HG03108 (cell line): ENCODE measurements around the gene POMT2.
"Not testable (repeated sequence)": the region's sequence is repeated elsewhere in the genome, so short reads cannot be mapped to it uniquely, and the experiment has no call there.

Experiments
- ATAC-seq: cut with Tn5 transposase; IDR thresholded peaks from one replicate; pipeline ENCODE4 v1.9.1; 2021; ENCODE audit warnings: moderate library complexity; ENCODE audit not compliant: unreplicated experiment

POMT2 gene

GRCh38 chr14:77320238-77320935, at the start of gene POMT2:
TSS of gene POMT2 (minus strand) at chr14:77320883. CDS start at chr14:77320681, 202 bp downstream.
- peak; percentile 64 for ATAC-seq

DNA sequence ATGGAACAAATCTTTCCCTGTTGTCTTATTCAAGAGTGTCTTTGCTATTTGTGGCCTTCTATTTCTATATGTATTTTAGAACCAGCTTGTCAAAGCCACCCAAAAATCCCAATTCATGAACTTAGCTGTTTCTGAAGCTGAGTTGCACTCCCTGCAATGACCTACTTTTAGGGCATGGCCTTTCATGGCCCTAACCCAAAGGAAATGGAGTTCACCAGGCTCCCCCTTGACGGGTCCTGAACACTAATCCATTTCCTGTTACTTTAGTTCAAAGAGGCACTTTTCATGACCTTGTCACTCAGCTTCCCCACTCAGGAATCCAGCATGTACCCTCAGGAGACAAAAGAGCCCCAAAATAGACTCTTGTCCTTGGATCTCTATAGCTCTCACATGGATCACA, 48.6 kb upstream of the POMT2 start:
- ATAC-seq = no peak

DNA sequence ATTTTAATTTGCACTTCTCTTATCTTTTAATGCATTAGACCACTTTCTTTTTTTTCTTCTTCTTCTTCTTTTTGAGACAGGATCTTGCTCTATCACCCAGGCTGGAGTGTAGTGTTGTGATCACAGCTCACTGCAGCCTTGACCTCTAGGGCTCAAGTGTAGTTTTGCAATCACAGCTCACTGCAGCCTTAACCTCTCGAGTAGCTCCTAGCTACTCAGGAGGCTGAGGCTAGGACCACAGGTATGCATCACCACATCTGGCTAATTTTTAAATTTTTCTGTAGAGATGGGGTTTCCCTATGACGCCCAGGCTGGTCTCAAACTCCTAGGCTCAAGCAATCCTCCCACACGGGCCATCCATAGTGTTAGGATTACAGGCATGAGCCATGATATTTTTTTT, 43.5 kb upstream of the POMT2 start:
- ATAC-seq = no peak

DNA sequence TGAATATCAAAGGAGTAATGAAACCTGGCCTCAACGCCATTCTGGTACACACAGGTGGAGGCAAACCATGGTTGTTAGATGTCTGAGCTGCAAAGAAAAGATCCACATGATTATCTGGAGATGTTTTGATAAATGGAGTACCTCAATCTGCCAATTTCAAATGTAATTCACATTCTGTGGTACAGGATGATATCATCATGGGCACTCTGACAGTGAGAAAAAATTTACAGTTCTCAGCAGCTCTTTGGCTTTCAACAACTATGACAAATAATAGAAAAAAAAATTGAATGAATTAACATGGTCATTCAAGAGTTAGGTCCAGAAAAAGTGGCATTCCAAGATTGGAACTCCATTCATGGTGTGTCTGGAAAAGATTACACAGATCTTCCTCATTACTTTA, 38.9 kb upstream of the POMT2 start:
- ATAC-seq = no peak

DNA sequence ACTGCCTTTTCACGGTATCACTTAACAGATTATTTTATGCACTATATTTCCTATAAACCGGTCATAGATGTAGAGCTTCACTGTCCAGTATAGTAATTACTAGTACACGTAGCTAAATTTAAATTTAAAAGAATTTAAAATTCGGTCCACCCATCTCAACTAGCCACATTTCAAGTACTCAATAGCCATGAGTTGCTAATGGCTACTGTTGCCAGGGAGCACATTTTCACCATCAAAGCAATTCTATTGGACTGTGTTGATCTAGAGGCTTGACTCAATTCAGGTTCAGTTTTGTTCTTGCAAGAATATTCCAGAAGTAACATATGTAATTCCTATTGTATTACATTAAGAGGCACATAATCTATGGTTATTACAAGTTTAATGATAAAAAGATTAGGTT, 36.2 kb upstream of the POMT2 start:
- ATAC-seq = no peak

DNA sequence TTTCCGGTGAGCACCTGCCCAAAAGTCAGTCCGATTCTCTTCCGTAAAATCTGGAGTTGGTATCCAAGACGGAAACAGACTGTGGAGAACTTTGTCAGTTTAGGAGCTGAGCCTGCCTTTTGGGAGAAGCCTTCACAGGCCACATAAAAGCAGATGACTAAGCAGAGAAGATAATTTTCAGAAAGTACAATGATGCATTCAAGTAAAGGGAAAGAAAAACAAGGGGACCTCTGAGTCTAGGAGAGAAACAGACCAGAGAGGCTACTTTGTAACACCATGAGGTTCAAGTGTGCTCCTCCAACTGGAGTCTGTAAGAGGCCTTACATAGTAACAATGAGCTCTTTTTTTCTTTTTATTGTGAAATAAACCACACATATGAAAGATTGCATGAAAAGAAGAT, 35.1 kb upstream of the POMT2 start:
- ATAC-seq = no peak

- ATAC-seq = no peak
Measured at GRCh38 chr14:77353469-77354141, 32.9 kb upstream of the POMT2 start.

- ATAC-seq = no peak
Measured at GRCh38 chr14:77347751-77348150, 27.1 kb upstream of the POMT2 start.

DNA sequence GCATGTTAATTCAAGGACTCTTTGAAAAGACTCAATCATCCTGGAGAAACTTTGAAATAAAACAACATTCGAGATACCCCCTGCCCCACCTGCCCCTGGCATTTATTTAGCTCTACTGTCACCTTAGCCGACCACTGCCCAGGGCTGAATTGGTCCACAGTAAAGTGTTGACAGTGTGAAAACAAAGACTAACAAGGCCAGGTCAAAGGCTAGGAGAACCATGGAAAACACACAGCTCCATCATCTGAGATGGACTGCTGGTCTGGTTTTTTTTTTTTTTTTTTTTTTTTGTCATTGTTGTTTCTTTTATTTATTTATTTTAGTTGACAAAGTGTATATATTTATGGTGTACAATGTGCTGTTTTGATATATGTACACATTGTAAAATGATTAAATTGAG, 25.8 kb upstream of the POMT2 start:
- no peak for ATAC-seq

DNA sequence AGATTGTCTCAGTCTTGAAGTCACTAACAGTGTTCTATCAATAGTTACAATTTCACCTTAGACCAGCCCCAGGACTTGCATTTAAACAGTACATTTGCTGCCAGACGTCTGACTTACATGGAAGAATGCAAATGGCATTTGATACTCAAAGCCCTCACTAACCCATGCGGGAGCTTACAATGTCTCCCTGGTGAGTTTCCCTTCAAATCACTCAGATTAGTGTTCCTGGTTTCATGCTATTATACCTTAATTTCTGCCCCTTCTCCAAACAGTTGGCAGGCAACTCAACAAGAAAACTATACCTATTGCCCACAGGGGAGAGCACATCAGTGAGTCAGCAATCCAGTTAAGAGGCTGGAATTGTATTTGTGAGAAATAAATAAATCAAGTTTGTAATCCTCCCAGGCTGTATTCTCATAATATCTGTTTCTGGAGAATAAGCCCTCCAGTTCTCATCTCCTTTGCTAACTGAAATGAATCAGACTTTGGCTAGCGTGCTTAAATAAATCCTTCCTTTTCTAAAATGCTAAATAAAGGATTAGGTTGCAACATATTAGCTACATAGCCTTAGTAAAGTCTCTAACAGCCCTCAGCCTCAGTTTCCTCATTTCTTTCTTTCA, 23.8 kb upstream of the POMT2 start:
- no peak for ATAC-seq

- ATAC-seq = no peak
Measured at GRCh38 chr14:77343662-77344061, 23.0 kb upstream of the POMT2 start.

- no peak for ATAC-seq
Measured at GRCh38 chr14:77342726-77343397, 22.2 kb upstream of the POMT2 start.

- no peak for ATAC-seq
Measured at GRCh38 chr14:77340389-77340788, 19.7 kb upstream of the POMT2 start.

GRCh38 chr14:77339407-77339806, 18.7 kb upstream of the POMT2 start:
- ATAC-seq = no peak

- no peak for ATAC-seq
Measured at GRCh38 chr14:77338302-77338701, 17.6 kb upstream of the POMT2 start.

DNA sequence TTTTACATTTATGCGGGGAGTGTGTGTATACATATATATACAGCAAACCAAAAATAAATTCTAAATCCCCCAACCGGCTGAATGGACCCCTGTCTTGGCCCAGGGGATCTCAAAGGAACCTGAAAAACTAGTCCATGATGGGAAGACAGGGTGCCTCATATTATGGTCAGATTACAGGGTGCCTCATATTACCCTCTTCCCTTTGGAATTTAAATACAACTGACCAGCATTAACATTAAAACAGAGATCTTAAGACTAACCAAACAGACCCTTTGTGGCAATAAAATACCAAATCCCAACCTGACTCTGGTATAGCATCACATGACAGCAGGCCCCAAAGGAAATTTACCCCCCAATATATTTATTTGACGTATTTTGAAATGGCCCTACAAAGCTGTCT, 17.2 kb upstream of the POMT2 start:
- no peak for ATAC-seq

DNA sequence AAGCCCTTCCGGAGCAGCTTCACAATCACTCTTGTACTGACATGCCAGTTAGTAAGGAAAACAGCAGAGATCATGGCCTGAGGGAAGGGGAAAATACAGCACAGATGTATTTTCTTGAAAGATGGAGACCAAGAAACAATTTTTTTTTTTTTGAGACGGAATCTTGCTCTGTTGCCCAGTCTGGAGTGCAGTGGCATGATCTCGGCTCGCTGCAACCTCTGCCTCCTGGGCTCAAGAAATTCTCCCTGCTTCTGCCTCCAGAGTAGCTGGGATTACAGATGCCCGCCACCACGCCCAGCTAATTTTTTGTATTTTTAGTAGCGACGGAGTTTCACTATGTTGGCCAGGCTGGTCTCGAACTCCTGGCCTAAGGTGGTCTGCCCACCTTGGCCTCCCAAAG, 16.6 kb upstream of the POMT2 start:
- not testable (repeated sequence) for ATAC-seq

GRCh38 chr14:77335576-77335975, 14.9 kb upstream of the POMT2 start:
- no peak for ATAC-seq

GRCh38 chr14:77329872-77330271, 9.2 kb upstream of the POMT2 start:
- ATAC-seq = no peak

GRCh38 chr14:77327111-77327510, 6.4 kb upstream of the POMT2 start:
- no peak for ATAC-seq

- ATAC-seq = no peak
Measured at GRCh38 chr14:77325746-77326094, 5.0 kb upstream of the POMT2 start.
